Astrocyte (in vitro differentiated cells and primary cell): ENCODE data around the gene DISC1. TPM values are rescaled to one million over a fixed set of nuclear protein-coding genes. Genes with fewer than 3 reads are reported as not detected.

Experiments
- DNase-seq: peaks from one replicate; pipeline ENCODE4 v3.0.0-alpha.2; 2010; ENCODE audit warnings: low read depth
- FAIRE-seq: peaks from 2 replicates; lab custom pipeline; 2011; peaks lifted over from hg19 to GRCh38; lab: Jason Lieb, UNC
- H2AFZ ChIP-seq: 2 replicates; pipeline ENCODE4 v1.6.0; 2012; ENCODE audit warnings: low read depth, low read length, inconsistent platforms
- H3K27ac ChIP-seq: 2 replicates; pipeline ENCODE4 v1.5.1; 2011; ENCODE audit warnings: low read depth, low read length, inconsistent platforms
- H3K27me3 ChIP-seq: 2 replicates; pipeline ENCODE4 v1.6.0; 2011; ENCODE audit warnings: low read length, inconsistent platforms; ENCODE audit not compliant: insufficient read depth
- H3K36me3 ChIP-seq: 2 replicates; pipeline ENCODE4 v1.5.1; 2011; ENCODE audit warnings: low read length, inconsistent platforms; ENCODE audit not compliant: insufficient read depth
- H3K4me1 ChIP-seq: 2 replicates; pipeline ENCODE4 v1.5.1; 2011; ENCODE audit warnings: low read length, inconsistent platforms; ENCODE audit not compliant: insufficient read depth
- H3K4me2 ChIP-seq: 2 replicates; pipeline ENCODE4 v1.6.0; 2012; ENCODE audit warnings: low read length, inconsistent platforms
- H3K4me3 ChIP-seq: 2 replicates; pipeline ENCODE4 v1.5.1; 2011; ENCODE audit warnings: low read depth, mild to moderate bottlenecking, low read length, inconsistent platforms; ENCODE audit not compliant: insufficient read depth
- H3K79me2 ChIP-seq: 2 replicates; pipeline ENCODE4 v1.6.0; 2012; ENCODE audit warnings: mild to moderate bottlenecking, low read length, inconsistent platforms; ENCODE audit not compliant: insufficient read depth
- H3K9ac ChIP-seq: 2 replicates; pipeline ENCODE4 v1.6.0; 2012; ENCODE audit warnings: mild to moderate bottlenecking, low read length, inconsistent platforms
- H3K9me3 ChIP-seq: 2 replicates; pipeline ENCODE4 v1.5.1; 2012; ENCODE audit warnings: low read depth, mild to moderate bottlenecking, low read length, inconsistent platforms; ENCODE audit not compliant: insufficient read depth
- H4K20me1 ChIP-seq: 2 replicates; pipeline ENCODE4 v1.6.0; 2012; ENCODE audit warnings: low read length, inconsistent platforms; ENCODE audit not compliant: insufficient read depth
- H3K27ac Mint-ChIP-seq: one replicate; pipeline ENCODE4 v1.8.0; 2021; ENCODE audit warnings: mild to moderate bottlenecking, mixed read lengths; ENCODE audit not compliant: unreplicated experiment
- H3K27me3 Mint-ChIP-seq: one replicate; pipeline ENCODE4 v1.8.0; 2021; ENCODE audit warnings: low read depth, mixed read lengths; ENCODE audit not compliant: unreplicated experiment
- H3K36me3 Mint-ChIP-seq: one replicate; pipeline ENCODE4 v1.8.0; 2021; ENCODE audit warnings: low read depth, mixed read lengths; ENCODE audit not compliant: unreplicated experiment
- H3K4me1 Mint-ChIP-seq: one replicate; pipeline ENCODE4 v1.8.0; 2021; ENCODE audit warnings: low read depth, mixed read lengths; ENCODE audit not compliant: unreplicated experiment
- H3K4me3 Mint-ChIP-seq: one replicate; pipeline ENCODE4 v1.8.0; 2021; ENCODE audit warnings: mild to moderate bottlenecking, moderate library complexity, mixed read lengths; ENCODE audit not compliant: unreplicated experiment
- H3K9me3 Mint-ChIP-seq: one replicate; pipeline ENCODE4 v1.8.0; 2021; ENCODE audit warnings: mild to moderate bottlenecking, mixed read lengths; ENCODE audit not compliant: unreplicated experiment
- CTCF ChIP-seq: IDR thresholded peaks from 2 replicates; pipeline ENCODE4 v1.5.1; 2011; ENCODE audit warnings: low read depth, mild to moderate bottlenecking, inconsistent platforms, low read length, moderate library complexity; ENCODE audit not compliant: insufficient read depth
- EZH2 ChIP-seq: IDR thresholded peaks from 2 replicates; pipeline ENCODE4 v1.6.1; 2012; ENCODE audit warnings: mild to moderate bottlenecking, low read length, inconsistent platforms; ENCODE audit not compliant: insufficient read depth
- total RNA-seq: library from RNA; stranded (reverse); gene quantifications from 2 replicates; pipeline ENCODE4 v1.2.1, GENCODE V29; 2021

The DISC1 gene
- total RNA-seq, 1 donor from 2014 or later, result 9.1 TPM

- FAIRE-seq, result no peak
- peaks cover 21% of the 10 kb centered on the region for H3K4me1 ChIP-seq
- H3K9ac ChIP-seq, result no peak overlapping the region
- H3K4me3 ChIP-seq, result no peak overlapping the region
- H3K9me3 ChIP-seq, result peaks cover 8% of the 10 kb centered on the region
- H3K27me3 ChIP-seq, result no peaks in the 10 kb centered on the region
- peak overlapping the region; percentile 8 for H3K4me3 Mint-ChIP-seq
- no peak for TF ChIP-seq EZH2
- no peak for TF ChIP-seq CTCF
- no peaks in the 10 kb centered on the region for H4K20me1 ChIP-seq
- no peaks in the 10 kb centered on the region for H3K27me3 Mint-ChIP-seq
- no peaks in the 10 kb centered on the region for H3K79me2 ChIP-seq
- H3K36me3 Mint-ChIP-seq, result peaks cover 7% of the 10 kb centered on the region
- H3K36me3 ChIP-seq, result no peaks in the 10 kb centered on the region
- peaks cover 3% of the 10 kb centered on the region for H3K9me3 Mint-ChIP-seq
- no peak overlapping the region for H3K27ac Mint-ChIP-seq
- peaks cover 15% of the 10 kb centered on the region for H3K4me1 Mint-ChIP-seq
- no peak for DNase-seq
- H2AFZ ChIP-seq, result no peak overlapping the region
- peak overlapping the region; percentile 60 for H3K4me2 ChIP-seq
- H3K27ac ChIP-seq, result no peak overlapping the region
These were observed 244.9 kb downstream of the DISC1 start for GRCh38 chr1:231871471-231871870.

- H4K20me1 ChIP-seq, result no peaks in the 10 kb centered on the region
- Mint-ChIP-seq H3K27me3 (no peaks in the 10 kb centered on the region), H3K36me3 (peaks cover 7% of the 10 kb centered on the region), H3K4me3 (no peak overlapping the region), H3K4me1 (peaks cover 12% of the 10 kb centered on the region), H3K9me3 (peaks cover 3% of the 10 kb centered on the region), H3K27ac (no peak overlapping the region)
- no peak overlapping the region for H3K9ac ChIP-seq
- peaks cover 20% of the 10 kb centered on the region for H3K4me1 ChIP-seq
- no peaks in the 10 kb centered on the region for H3K27me3 ChIP-seq
- H3K4me2 ChIP-seq, result peak overlapping the region; percentile 60
- peaks cover 12% of the 10 kb centered on the region for H3K9me3 ChIP-seq
- no peaks in the 10 kb centered on the region for H3K36me3 ChIP-seq
- H3K27ac ChIP-seq, result peak overlapping the region; percentile 69
- DNase-seq (no peak), FAIRE-seq (no peak)
- TF ChIP-seq CTCF (no peak), EZH2 (no peak)
- H3K79me2 ChIP-seq, result no peaks in the 10 kb centered on the region
- no peak overlapping the region for H3K4me3 ChIP-seq
- no peak overlapping the region for H2AFZ ChIP-seq
These were observed 245.3 kb downstream of the DISC1 start for GRCh38 chr1:231871878-231872277.

GRCh38 chr1:231872461-231872910 is 245.9 kb downstream of the DISC1 start:
- Histone ChIP-seq H3K79me2 (no peaks in the 10 kb centered on the region), H3K9ac (no peak overlapping the region), H3K9me3 (peaks cover 12% of the 10 kb centered on the region), H2AFZ (no peak overlapping the region), H3K36me3 (no peaks in the 10 kb centered on the region), H3K4me3 (no peak overlapping the region), H3K27ac (peak overlapping the region; percentile 69), H3K27me3 (no peaks in the 10 kb centered on the region), H3K4me2 (peak overlapping the region; percentile 60), H3K4me1 (peaks cover 18% of the 10 kb centered on the region), H4K20me1 (no peaks in the 10 kb centered on the region)
- TF ChIP-seq CTCF (no peak), EZH2 (no peak)
- H3K9me3 Mint-ChIP-seq, result peaks cover 3% of the 10 kb centered on the region
- peak overlapping the region; percentile 74 for H3K27ac Mint-ChIP-seq
- H3K27me3 Mint-ChIP-seq, result no peaks in the 10 kb centered on the region
- peak; percentile 81 for DNase-seq
- peaks cover 11% of the 10 kb centered on the region for H3K36me3 Mint-ChIP-seq
- peaks cover 11% of the 10 kb centered on the region for H3K4me1 Mint-ChIP-seq
- FAIRE-seq, result peak; percentile 72
- no peak overlapping the region for H3K4me3 Mint-ChIP-seq
